ENCODE results near the gene TOX2. TPM values are rescaled to one million over a fixed set of nuclear protein-coding genes. Genes with fewer than 3 reads are reported as not detected.

Gene TOX2, protein sequence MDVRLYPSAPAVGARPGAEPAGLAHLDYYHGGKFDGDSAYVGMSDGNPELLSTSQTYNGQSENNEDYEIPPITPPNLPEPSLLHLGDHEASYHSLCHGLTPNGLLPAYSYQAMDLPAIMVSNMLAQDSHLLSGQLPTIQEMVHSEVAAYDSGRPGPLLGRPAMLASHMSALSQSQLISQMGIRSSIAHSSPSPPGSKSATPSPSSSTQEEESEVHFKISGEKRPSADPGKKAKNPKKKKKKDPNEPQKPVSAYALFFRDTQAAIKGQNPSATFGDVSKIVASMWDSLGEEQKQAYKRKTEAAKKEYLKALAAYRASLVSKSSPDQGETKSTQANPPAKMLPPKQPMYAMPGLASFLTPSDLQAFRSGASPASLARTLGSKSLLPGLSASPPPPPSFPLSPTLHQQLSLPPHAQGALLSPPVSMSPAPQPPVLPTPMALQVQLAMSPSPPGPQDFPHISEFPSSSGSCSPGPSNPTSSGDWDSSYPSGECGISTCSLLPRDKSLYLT
- total RNA-seq = 1 to 10 TPM; 1.8 to 1.9 TPM

- peak within 1 kb of the TSS; percentile 60 for H3K4me3 Mint-ChIP-seq
- peak; percentile 67 for ATAC-seq
- peaks cover 5% of the 10 kb centered on the region for H3K9me3 Mint-ChIP-seq (ENCODE audit: low read depth)
- H3K27ac Mint-ChIP-seq = peak within 1 kb of the TSS; percentile 43
- H3K36me3 Mint-ChIP-seq = peaks cover 7% of the 10 kb centered on the region
- CTCF ChIA-PET = no interaction called here
- peaks cover 76% of the 10 kb centered on the region for H3K27me3 Mint-ChIP-seq
- peaks cover 18% of the 10 kb centered on the region for H3K4me1 Mint-ChIP-seq
- peak; percentile 51 for DNase-seq
These were observed at the start of gene TOX2 for GRCh38 chr20:43914311-43915210. TOX2 (plus strand) TSS chr20:43914852; CDS start chr20:43914892, 40 bp downstream.

GRCh38 chr20:43868091-43868490, 46.6 kb upstream of the TOX2 start:
- H3K9me3 Mint-ChIP-seq (ENCODE audit: low read depth) = no peaks in the 10 kb centered on the region
- CTCF ChIA-PET = no interaction called here
- no peaks in the 10 kb centered on the region for H3K4me1 Mint-ChIP-seq
- no peaks in the 10 kb centered on the region for H3K36me3 Mint-ChIP-seq
- H3K27me3 Mint-ChIP-seq = peaks cover 7% of the 10 kb centered on the region
- DNase-seq = no peak
- ATAC-seq = no peak
- H3K27ac Mint-ChIP-seq = no peak overlapping the region
- no peak overlapping the region for H3K4me3 Mint-ChIP-seq

GRCh38 chr20:43870484-43870883, 44.2 kb upstream of the TOX2 start:
- H3K27me3 Mint-ChIP-seq = peaks cover 23% of the 10 kb centered on the region
- CTCF ChIA-PET = no interaction called here

DNA sequence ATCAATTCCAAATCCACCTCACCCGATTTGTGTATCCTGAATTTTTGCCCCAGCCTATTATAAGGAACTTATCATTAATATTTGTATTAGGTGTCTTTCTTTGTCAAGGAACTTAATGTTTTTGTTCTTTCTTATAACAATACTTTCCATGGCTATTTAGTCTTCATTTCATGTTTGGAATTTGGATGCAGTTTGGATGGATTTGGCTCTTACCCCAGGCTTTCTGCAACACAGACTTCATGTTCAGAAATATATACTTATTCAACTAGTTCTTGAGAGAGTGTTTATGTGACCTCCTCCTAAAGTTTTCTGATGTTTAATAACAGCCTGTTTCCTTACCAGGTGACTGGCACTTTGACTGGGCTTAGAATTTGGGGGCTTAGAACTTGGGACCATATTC, 35.9 kb upstream of the TOX2 start:
- Mint-ChIP-seq H3K9me3 (ENCODE audit: low read depth) (no peaks in the 10 kb centered on the region), H3K4me3 (no peak overlapping the region), H3K4me1 (peaks cover 1% of the 10 kb centered on the region), H3K36me3 (peaks cover 2% of the 10 kb centered on the region), H3K27me3 (peaks cover 67% of the 10 kb centered on the region), H3K27ac (no peak overlapping the region)
- ATAC-seq = no peak
- CTCF ChIA-PET = no interaction called here
- DNase-seq = no peak

More at GRCh38 chr20:43870484-43870883, 44.2 kb upstream of the TOX2 start:
- H3K9me3 Mint-ChIP-seq (ENCODE audit: low read depth) = no peaks in the 10 kb centered on the region
- no peak for ATAC-seq
- no peak for DNase-seq
- H3K4me3 Mint-ChIP-seq = no peak overlapping the region
- no peak overlapping the region for H3K27ac Mint-ChIP-seq
- no peaks in the 10 kb centered on the region for H3K36me3 Mint-ChIP-seq
- H3K4me1 Mint-ChIP-seq = no peaks in the 10 kb centered on the region

DNA sequence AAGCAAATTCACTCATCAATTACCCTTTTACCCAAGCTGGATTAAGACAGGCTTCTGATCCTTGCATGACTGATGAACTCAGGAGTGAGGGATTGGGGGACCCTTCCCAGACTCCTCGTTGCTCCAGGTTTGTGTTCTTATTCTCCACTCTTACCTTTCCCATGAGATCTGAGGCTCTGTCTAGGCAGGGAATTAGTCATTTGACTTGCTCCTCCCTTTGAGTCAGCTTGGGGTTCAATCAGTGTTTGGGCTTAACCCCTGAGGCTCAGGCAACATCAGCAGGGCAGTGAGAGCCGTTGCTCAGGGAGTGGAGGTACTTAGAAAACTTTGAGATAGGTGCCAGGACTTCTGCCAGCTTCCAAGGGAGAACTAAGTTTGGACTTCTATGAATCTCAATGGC, 20.7 kb upstream of the TOX2 start:
- Mint-ChIP-seq H3K9me3 (ENCODE audit: low read depth) (peaks cover 7% of the 10 kb centered on the region), H3K4me3 (no peak overlapping the region), H3K4me1 (no peaks in the 10 kb centered on the region), H3K27ac (no peak overlapping the region), H3K36me3 (peaks cover 5% of the 10 kb centered on the region), H3K27me3 (peaks cover 62% of the 10 kb centered on the region)
- no peak for DNase-seq
- no peak for ATAC-seq
- CTCF ChIA-PET = no interaction called here

DNA sequence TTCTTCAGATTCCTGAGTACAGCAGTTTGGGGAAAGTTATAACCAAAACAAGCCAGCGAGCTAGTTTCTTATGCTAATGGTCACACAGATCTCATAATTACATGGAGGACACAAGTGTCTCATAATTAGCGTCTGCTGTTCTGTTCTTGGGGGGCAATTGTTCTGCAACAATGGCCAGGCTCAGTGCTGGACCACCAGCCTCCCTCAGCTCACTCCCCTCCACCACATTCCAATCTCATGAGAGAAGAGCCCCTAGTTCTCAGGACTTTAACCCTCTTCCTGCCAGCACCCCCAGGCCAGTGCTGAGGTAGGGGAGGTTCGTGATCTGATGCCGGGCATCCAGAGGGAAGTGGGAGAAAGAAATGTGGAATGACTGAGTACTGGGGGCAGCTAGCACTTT, 20.2 kb upstream of the TOX2 start:
- DNase-seq (no peak), ATAC-seq (no peak)
- CTCF ChIA-PET = no interaction called here
- H3K27ac Mint-ChIP-seq = no peak overlapping the region
- no peak overlapping the region for H3K4me3 Mint-ChIP-seq
- H3K27me3 Mint-ChIP-seq = peaks cover 59% of the 10 kb centered on the region
- peaks cover 4% of the 10 kb centered on the region for H3K36me3 Mint-ChIP-seq
- no peaks in the 10 kb centered on the region for H3K4me1 Mint-ChIP-seq
- H3K9me3 Mint-ChIP-seq (ENCODE audit: low read depth) = peaks cover 5% of the 10 kb centered on the region

- peaks cover 2% of the 10 kb centered on the region for H3K36me3 Mint-ChIP-seq
- DNase-seq (no peak), ATAC-seq (no peak)
- peaks cover 55% of the 10 kb centered on the region for H3K27me3 Mint-ChIP-seq
- no peak overlapping the region for H3K27ac Mint-ChIP-seq
- H3K4me3 Mint-ChIP-seq = no peak overlapping the region
- H3K4me1 Mint-ChIP-seq = no peaks in the 10 kb centered on the region
- peaks cover 2% of the 10 kb centered on the region for H3K9me3 Mint-ChIP-seq (ENCODE audit: low read depth)
- CTCF ChIA-PET = no interaction called here
These were observed 19.4 kb upstream of the TOX2 start for GRCh38 chr20:43895235-43895634.

- ATAC-seq = no peak
- Mint-ChIP-seq H3K4me3 (no peak overlapping the region), H3K4me1 (no peaks in the 10 kb centered on the region), H3K36me3 (no peaks in the 10 kb centered on the region), H3K27ac (no peak overlapping the region), H3K9me3 (ENCODE audit: low read depth) (no peaks in the 10 kb centered on the region), H3K27me3 (peaks cover 38% of the 10 kb centered on the region)
- DNase-seq = no peak
- CTCF ChIA-PET = no interaction called here
These were observed 15.2 kb upstream of the TOX2 start for GRCh38 chr20:43899274-43900120.

- Mint-ChIP-seq H3K36me3 (no peaks in the 10 kb centered on the region), H3K4me1 (no peaks in the 10 kb centered on the region), H3K27me3 (peaks cover 32% of the 10 kb centered on the region), H3K4me3 (no peak overlapping the region), H3K27ac (no peak overlapping the region), H3K9me3 (ENCODE audit: low read depth) (no peaks in the 10 kb centered on the region)
- ATAC-seq (no peak), DNase-seq (no peak)
- CTCF ChIA-PET = interaction anchor here (0.9 kb wide), 1 partner anchor 44 kb away, joined by 3 read pairs; no protein-coding TSS in a partner anchor
These were observed 14.6 kb upstream of the TOX2 start for GRCh38 chr20:43900121-43900466.

GRCh38 chr20:43900496-43900895, 14.2 kb upstream of the TOX2 start:
- CTCF ChIA-PET = interaction anchor here (0.9 kb wide), 1 partner anchor 44 kb away, joined by 3 read pairs; no protein-coding TSS in a partner anchor
- Mint-ChIP-seq H3K9me3 (ENCODE audit: low read depth) (no peaks in the 10 kb centered on the region), H3K27ac (no peak overlapping the region), H3K27me3 (peaks cover 33% of the 10 kb centered on the region), H3K36me3 (no peaks in the 10 kb centered on the region), H3K4me3 (no peak overlapping the region), H3K4me1 (no peaks in the 10 kb centered on the region)
- ATAC-seq (no peak), DNase-seq (no peak)

DNA sequence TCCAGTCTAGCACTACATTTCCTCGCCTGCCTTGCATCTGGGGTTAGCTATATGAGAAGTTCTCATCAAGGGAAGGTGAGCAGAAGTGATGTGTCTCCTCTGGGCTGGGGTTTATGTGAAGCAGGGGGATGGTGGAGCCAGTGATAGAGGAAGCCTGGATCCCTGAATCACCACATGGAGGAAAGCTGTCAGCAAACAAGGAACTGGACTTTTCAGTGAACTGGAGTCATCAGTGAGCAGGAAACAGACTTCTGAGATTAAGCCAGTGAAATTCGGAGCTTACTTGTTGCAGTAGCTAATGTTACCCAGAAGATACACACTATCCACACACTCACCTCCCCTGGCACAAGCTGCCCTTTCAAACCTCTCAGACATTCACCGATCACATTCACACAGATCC, 13.4 kb upstream of the TOX2 start:
- no peaks in the 10 kb centered on the region for H3K4me1 Mint-ChIP-seq
- CTCF ChIA-PET = no interaction called here
- H3K9me3 Mint-ChIP-seq (ENCODE audit: low read depth) = no peaks in the 10 kb centered on the region
- DNase-seq (no peak), ATAC-seq (no peak)
- H3K27ac Mint-ChIP-seq = no peak overlapping the region
- no peaks in the 10 kb centered on the region for H3K36me3 Mint-ChIP-seq
- H3K27me3 Mint-ChIP-seq = peaks cover 30% of the 10 kb centered on the region
- H3K4me3 Mint-ChIP-seq = no peak overlapping the region

GRCh38 chr20:43903953-43904826, 10.5 kb upstream of the TOX2 start:
- Mint-ChIP-seq H3K4me3 (no peak overlapping the region), H3K27ac (no peak overlapping the region), H3K36me3 (peaks cover 2% of the 10 kb centered on the region), H3K4me1 (no peaks in the 10 kb centered on the region), H3K27me3 (peaks cover 34% of the 10 kb centered on the region), H3K9me3 (ENCODE audit: low read depth) (peaks cover 3% of the 10 kb centered on the region)
- CTCF ChIA-PET = no interaction called here
- no peak for ATAC-seq
- DNase-seq = no peak
